GM12878 (cell line): ENCODE results near the gene CCDC14. TPM values are rescaled to one million over a fixed set of nuclear protein-coding genes. Genes with fewer than 3 reads are reported as not detected.

Source experiments
- ATAC-seq: fragments of 200-7000 bp; cut with Tn5 transposase; 3 replicates; pipeline ENCODE4 v1.9.1; 2020; ENCODE audit warnings: mild to moderate bottlenecking, moderate library complexity
- BruUV-seq: library from RNA; stranded (reverse); fragments of 400-500 nt; replicated peaks from 2 replicates; lab custom pipeline; 2021; lab: Mats Ljungman, UMichigan
- CTCF ChIA-PET: fragments of 300-600 bp; sonication (Branson Sonifier 250); formaldehyde crosslinking; extraction: SDS; loops from one replicate; lab custom pipeline; 2021; ENCODE audit warnings: inconsistent platforms; lab: Yijun Ruan, JAX
- POLR2A ChIA-PET: fragments of 350-600 bp; formaldehyde crosslinking; extraction: SDS; loops from one replicate; lab custom pipeline; 2021; ENCODE audit warnings: inconsistent platforms; lab: Charles Lee
- RAD21 ChIA-PET: fragments of 300-600 bp; sonication (Branson Sonifier 250); formaldehyde crosslinking; loops from one replicate; lab custom pipeline; 2023; ENCODE audit warnings: antibody characterized with exemption; ENCODE audit not compliant: unreplicated experiment; lab: Charles Lee
- SMC1A ChIA-PET: fragments of 300-600 bp; sonication (Branson Sonifier 250); formaldehyde crosslinking; loops from one replicate; lab custom pipeline; 2023; ENCODE audit not compliant: unreplicated experiment, uncharacterized antibody; lab: Charles Lee
- DNase-seq: peaks from one replicate; pipeline ENCODE4 v3.0.0-alpha.2; 2011; ENCODE audit warnings: low read depth, low spot score
- FAIRE-seq: peaks from 3 replicates; lab custom pipeline; 2011; peaks lifted over from hg19 to GRCh38; lab: Jason Lieb, UNC
- H2AFZ ChIP-seq: 2 replicates; pipeline ENCODE4 v1.6.0; 2011; ENCODE audit warnings: low read depth, low read length, control low read depth; ENCODE audit not compliant: control insufficient read depth
- H3K27ac ChIP-seq: 2 replicates; pipeline ENCODE4 v1.5.1; 2011; ENCODE audit warnings: control low read depth; ENCODE audit not compliant: control insufficient read depth, insufficient read depth
- H3K27me3 ChIP-seq, 2 experiments: replicated peaks in 1 of 2; 2 replicates each; pipeline versions ENCODE4 v1.6.0 to v1.6.1; 2011; ENCODE audit warnings: low read length in 1 of 2; ENCODE audit not compliant: control insufficient read depth in 2 of 2, insufficient read depth in 2 of 2
- H3K36me3 ChIP-seq, 2 experiments: 2 replicates each; pipeline ENCODE4 v1.5.1; 2011; ENCODE audit warnings: low read length in 1 of 2; ENCODE audit not compliant: control insufficient read depth in 2 of 2, insufficient read depth in 2 of 2
- H3K4me1 ChIP-seq: 2 replicates; pipeline ENCODE4 v1.6.1; 2011; ENCODE audit warnings: mild to moderate bottlenecking, low read length, moderate library complexity, mixed read lengths; ENCODE audit not compliant: control insufficient read depth, insufficient read depth
- H3K4me2 ChIP-seq: 2 replicates; pipeline ENCODE4 v1.6.0; 2011; ENCODE audit warnings: control low read depth; ENCODE audit not compliant: control insufficient read depth, insufficient read depth
- H3K4me3 ChIP-seq: fragments of 200-600 bp; sonication (generic); 2 replicates; pipeline ENCODE4 v1.5.1; 2016
- H3K79me2 ChIP-seq: 2 replicates; pipeline ENCODE4 v1.6.0; 2011; ENCODE audit warnings: low read length; ENCODE audit not compliant: control insufficient read depth, insufficient read depth
- H3K9ac ChIP-seq: 2 replicates; pipeline ENCODE4 v1.8.0; 2011; ENCODE audit warnings: low read length, control low read depth, mixed read lengths; ENCODE audit not compliant: control insufficient read depth, insufficient read depth
- H3K9me3 ChIP-seq: replicated peaks from 3 replicates; pipeline ENCODE4 v1.5.1; 2011; ENCODE audit warnings: mild to moderate bottlenecking, low read length; ENCODE audit not compliant: control insufficient read depth, insufficient read depth
- H4K20me1 ChIP-seq: 2 replicates; pipeline ENCODE4 v1.6.0; 2011; ENCODE audit not compliant: control insufficient read depth, insufficient read depth
- CBX5 ChIP-seq: sonication (generic); IDR thresholded peaks from 2 replicates; pipeline ENCODE4 v1.6.1; 2016; ENCODE audit warnings: low read depth, moderate library complexity, mild to moderate bottlenecking, inconsistent platforms
- E2F8 ChIP-seq: fragments of 450-650 bp; IDR thresholded peaks from 2 replicates; pipeline ENCODE4 v1.6.1; 2018; ENCODE audit warnings: mild to moderate bottlenecking, low read depth, moderate library complexity; ENCODE audit not compliant: partially characterized antibody
- EED ChIP-seq: sonication (generic); IDR thresholded peaks from 2 replicates; pipeline ENCODE4 v1.6.1; 2016; ENCODE audit warnings: antibody characterized with exemption, low read depth
- EZH2 ChIP-seq: IDR thresholded peaks from 2 replicates; pipeline ENCODE4 v1.6.1; 2012; ENCODE audit warnings: low read depth, mild to moderate bottlenecking, control low read depth, inconsistent platforms, low read length, borderline replicate concordance; ENCODE audit not compliant: control insufficient read depth
- HDAC6 ChIP-seq: fragments of 200-600 bp; sonication (generic); IDR thresholded peaks from one replicate; pipeline ENCODE4 v1.8.0; 2017; ENCODE audit warnings: antibody characterized with exemption; ENCODE audit not compliant: unreplicated experiment
- HSF1 ChIP-seq: fragments of 150-350 bp; IDR thresholded peaks from 2 replicates; pipeline ENCODE4 v1.6.1; 2014; ENCODE audit warnings: mild to moderate bottlenecking, low read depth, low read length
- MTA3 ChIP-seq: IDR thresholded peaks from 2 replicates; pipeline ENCODE4 v1.6.1; 2012; ENCODE audit warnings: low read length, inconsistent platforms, borderline replicate concordance
- NR2C2 ChIP-seq: IDR thresholded peaks from 2 replicates; pipeline ENCODE4 v1.6.1; 2011; ENCODE audit warnings: borderline replicate concordance, low read depth; ENCODE audit not compliant: control insufficient read depth, insufficient read length
- RB1 ChIP-seq: fragments of 450-650 bp; formaldehyde crosslinking; IDR thresholded peaks from 2 replicates; pipeline ENCODE4 v1.6.1; 2017; ENCODE audit warnings: mild to moderate bottlenecking, borderline replicate concordance
- ZNF217 ChIP-seq: fragments of 450-650 bp; IDR thresholded peaks from 2 replicates; pipeline ENCODE4 v1.6.1; 2017; ENCODE audit warnings: antibody characterized with exemption, mild to moderate bottlenecking
- ZZZ3 ChIP-seq: IDR thresholded peaks from 2 replicates; pipeline ENCODE4 v1.6.1; 2011; ENCODE audit warnings: low read depth; ENCODE audit not compliant: control insufficient read depth, insufficient read length
- WGBS: methylation state at CpG from one replicate; pipeline ENCODE4 v1.1.6; 2016; ENCODE audit warnings: low lambda C conversion rate; ENCODE audit not compliant: insufficient replicate concordance, insufficient coverage; ENCODE audit errors: missing lambda C conversion rate; 5-methylcytosine and 5-hydroxymethylcytosine counted together
- in situ Hi-C: fragments of 300-500 bp; cut with MboI; formaldehyde crosslinking; loops from 9 replicates; pipeline ENCODE4 v1.14.3; 2018; ENCODE audit warnings: mixed read lengths
- intact Hi-C: fragments of 100-400 bp; cut with micrococcal nuclease; formaldehyde crosslinking; loops from one replicate; pipeline ENCODE4 v1.14.2; 2022; ENCODE audit not compliant: unreplicated experiment
- polyA plus RNA-seq, 11 experiments: library from polyadenylated mRNA; depleted of rRNA in 4 of 11; unstranded in 6 of 11; stranded (reverse) in 5 of 11; fragments of >200 nt; fragmentation: Nextera tagmentation in 4 of 11; fragmentation: Illumina TruSeq in 1 of 11; extraction: Ambion mirVana in 4 of 11; extraction: Trizol in 1 of 11; gene quantifications; 1 replicate in 1 of 11; 2 replicates in 10 of 11; pipeline versions ENCODE4 v1.2.1 to v1.2.3, GENCODE V29; 2011 to 2016; ENCODE audit warnings: inconsistent platforms in 2 of 11, missing spikeins in 2 of 11, low read depth in 1 of 11
- total RNA-seq, 4 experiments: library from RNA; depleted of rRNA in 3 of 4; stranded (reverse); fragments of >200 nt in 3 of 4; fragmentation: Illumina TruSeq in 1 of 4; extraction: Trizol in 1 of 4; gene quantifications; 2 replicates each; pipeline versions ENCODE4 v1.2.1 to v1.2.3, GENCODE V29; 2013 to 2021
- TF ChIP-seq, protein P1 (sequence below): IDR thresholded peaks from 2 replicates; pipeline ENCODE4 v1.6.1; 2011; ENCODE audit warnings: borderline replicate concordance, low read depth, mild to moderate bottlenecking, moderate library complexity, mixed read lengths, low read length; ENCODE audit not compliant: insufficient read depth; ENCODE audit errors: extremely low read length

CCDC14 gene
- total and polyA plus RNA-seq, 10 of the 15 experiments (the other 5 are each of a cell fraction or from before 2014, with no cell fraction given): 15.9 to 104 (median 43.0) TPM

- no peaks in the 10 kb centered on the region for H4K20me1 ChIP-seq
- H3K9me3 ChIP-seq: no peaks in the 10 kb centered on the region
- DNase-seq (no peak), ATAC-seq (no peak), FAIRE-seq (no peak)
- H3K27me3 ChIP-seq: peaks cover 0 to under 1% of the 10 kb centered on the region in 2 experiments; a peak in 2 of 4 replicates
- H2AFZ ChIP-seq: no peak overlapping the region
- no peak for TF ChIP-seq ZZZ3
- TF ChIP-seq NR2C2: no peak
- TF ChIP-seq RB1: no peak
- TF ChIP-seq, protein P1, sequence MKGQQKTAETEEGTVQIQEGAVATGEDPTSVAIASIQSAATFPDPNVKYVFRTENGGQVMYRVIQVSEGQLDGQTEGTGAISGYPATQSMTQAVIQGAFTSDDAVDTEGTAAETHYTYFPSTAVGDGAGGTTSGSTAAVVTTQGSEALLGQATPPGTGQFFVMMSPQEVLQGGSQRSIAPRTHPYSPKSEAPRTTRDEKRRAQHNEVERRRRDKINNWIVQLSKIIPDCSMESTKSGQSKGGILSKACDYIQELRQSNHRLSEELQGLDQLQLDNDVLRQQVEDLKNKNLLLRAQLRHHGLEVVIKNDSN: no peak
- TF ChIP-seq HSF1: no peak
- TF ChIP-seq EED: no peak
- TF ChIP-seq EZH2: no peak
- TF ChIP-seq ZNF217: no peak
- no peak for TF ChIP-seq E2F8
- TF ChIP-seq MTA3: no peak
- TF ChIP-seq CBX5: no peak
- no peak for TF ChIP-seq HDAC6
- SMC1A ChIA-PET: interaction anchor here (1.0 kb wide), 1 partner anchor 10 kb away, joined by 3 read pairs; no protein-coding TSS in a partner anchor
- RAD21 ChIA-PET: no interaction called here
- no peak overlapping the region for H3K4me2 ChIP-seq
- CTCF ChIA-PET: interaction anchor here (0.6 to 1.6 kb wide), 2 partner anchors 31 to 78 kb away, joined by 4 read pairs; no protein-coding TSS in a partner anchor
- H3K4me3 ChIP-seq: no peak overlapping the region
- in situ Hi-C loops (no loop called here), intact Hi-C loops (loop anchor here (5.0 kb wide), 2 partner anchors 103 to 243 kb away; partner anchors contain the start of gene MYLK)
- WGBS: 61% methylated on average over 3 of the region's 3 CpGs
- no peaks in the 10 kb centered on the region for H3K36me3 ChIP-seq
- no peak overlapping the region for H3K27ac ChIP-seq
- POLR2A ChIA-PET: no interaction called here
- H3K9ac ChIP-seq: no peak overlapping the region
- no peaks in the 10 kb centered on the region for H3K4me1 ChIP-seq
- no TSS peak for BruUV-seq
- H3K79me2 ChIP-seq: no peaks in the 10 kb centered on the region
Measured at GRCh38 chr3:123984957-123985356, 23.9 kb upstream of the CCDC14 start.
